GM20431 (cell line): ENCODE measurements around the gene SFMBT1.

ENCODE experiments used
- in situ Hi-C: fragments of 300-500 bp; cut with MseI, MboI; formaldehyde crosslinking; loops from one replicate; pipeline ENCODE4 v1.15.0; 2020; ENCODE audit warnings: low sequenced_read_pairs; ENCODE audit not compliant: unreplicated experiment

Gene SFMBT1

GRCh38 chr3:52934630-52935530, 111.0 kb downstream of the SFMBT1 start:
- in situ Hi-C loops: no loop called here

GRCh38 chr3:52931889-52932288, 114.0 kb downstream of the SFMBT1 start:
- in situ Hi-C loops: no loop called here

DNA sequence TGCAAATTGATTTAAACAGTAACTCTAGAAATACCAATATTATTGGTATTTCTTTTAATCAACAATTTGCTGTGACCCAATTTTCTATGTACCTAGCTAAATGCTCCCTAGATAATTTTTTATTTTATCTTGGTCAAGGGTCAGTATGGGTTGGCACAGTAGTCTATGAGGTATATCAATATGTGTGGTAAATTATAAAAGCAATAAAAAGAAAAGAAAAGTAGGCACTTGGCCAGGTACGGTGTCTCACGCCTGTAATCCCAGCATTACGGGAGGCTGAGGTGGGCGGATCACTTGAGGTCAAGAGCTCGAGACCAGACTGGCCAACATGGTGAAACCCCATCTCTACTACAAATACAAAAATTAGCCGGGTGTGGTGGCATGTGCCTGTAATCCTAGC, 114.5 kb downstream of the SFMBT1 start:
- in situ Hi-C loops: no loop called here

- in situ Hi-C loops: no loop called here
Observed at GRCh38 chr3:52930748-52931147, 115.1 kb downstream of the SFMBT1 start.

DNA sequence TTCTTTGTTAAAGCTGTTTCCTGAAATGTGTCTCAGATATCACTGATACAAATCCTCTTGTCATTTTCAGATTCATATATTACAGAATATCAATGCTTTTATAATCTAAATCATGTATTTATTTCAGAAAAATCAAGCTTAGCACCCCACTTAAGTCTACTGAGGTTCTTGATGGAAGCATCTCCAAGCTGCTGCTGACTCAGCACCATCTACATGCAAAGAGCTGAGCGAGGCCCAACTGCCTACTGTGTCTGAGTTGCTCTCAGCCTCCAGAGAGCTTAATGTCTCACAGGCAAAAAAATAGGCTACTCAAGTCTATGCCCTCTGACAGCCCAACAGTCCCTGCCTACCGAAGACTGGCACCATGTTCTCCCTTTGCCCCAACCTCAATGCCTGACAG, 119.3 kb downstream of the SFMBT1 start:
- in situ Hi-C loops: no loop called here

- in situ Hi-C loops: no loop called here
Observed at GRCh38 chr3:52925405-52926313, 120.2 kb downstream of the SFMBT1 start.

GRCh38 chr3:52923963-52924362, 121.9 kb downstream of the SFMBT1 start:
- in situ Hi-C loops: no loop called here

GRCh38 chr3:52920841-52921240, 125.0 kb downstream of the SFMBT1 start:
- in situ Hi-C loops: no loop called here

- in situ Hi-C loops: no loop called here
Observed at GRCh38 chr3:52917044-52917443, 128.8 kb downstream of the SFMBT1 start.

- in situ Hi-C loops: no loop called here
Observed at GRCh38 chr3:52915294-52915693, 130.6 kb downstream of the SFMBT1 start.

- in situ Hi-C loops: no loop called here
Observed at GRCh38 chr3:52912885-52913731, 132.8 kb downstream of the SFMBT1 start.

GRCh38 chr3:52910823-52911222, 135.1 kb downstream of the SFMBT1 start:
- in situ Hi-C loops: no loop called here

- in situ Hi-C loops: no loop called here
Observed at GRCh38 chr3:52907497-52907896, 138.4 kb downstream of the SFMBT1 start.

DNA sequence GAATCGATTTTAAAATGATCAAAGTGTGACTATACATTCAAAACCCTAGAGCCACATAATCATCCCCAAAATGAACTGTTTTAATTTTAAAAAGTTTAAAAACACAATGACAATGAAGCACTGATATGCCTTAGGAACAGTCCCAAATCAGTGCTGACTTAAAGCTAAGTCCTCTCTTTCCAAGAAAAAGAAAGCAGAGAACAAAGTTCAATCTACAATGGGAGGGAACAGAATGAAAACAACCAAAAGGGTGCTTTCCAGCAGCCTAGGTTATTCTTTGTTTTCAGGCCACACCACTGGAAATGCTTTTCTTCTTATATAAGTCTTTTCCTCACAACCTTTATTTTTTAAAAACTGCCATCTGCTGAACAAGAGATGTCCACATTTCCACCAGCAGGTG, 141.3 kb downstream of the SFMBT1 start:
- in situ Hi-C loops: no loop called here

GRCh38 chr3:52904000-52904399, 141.9 kb downstream of the SFMBT1 start:
- in situ Hi-C loops: no loop called here

GRCh38 chr3:52897130-52898122, 148.4 kb downstream of the SFMBT1 start, which contains the start of gene STIMATE:
STIMATE (minus strand) TSS chr3:52897548; CDS start chr3:52897450, 98 bp downstream.
- in situ Hi-C loops: no loop called here

DNA sequence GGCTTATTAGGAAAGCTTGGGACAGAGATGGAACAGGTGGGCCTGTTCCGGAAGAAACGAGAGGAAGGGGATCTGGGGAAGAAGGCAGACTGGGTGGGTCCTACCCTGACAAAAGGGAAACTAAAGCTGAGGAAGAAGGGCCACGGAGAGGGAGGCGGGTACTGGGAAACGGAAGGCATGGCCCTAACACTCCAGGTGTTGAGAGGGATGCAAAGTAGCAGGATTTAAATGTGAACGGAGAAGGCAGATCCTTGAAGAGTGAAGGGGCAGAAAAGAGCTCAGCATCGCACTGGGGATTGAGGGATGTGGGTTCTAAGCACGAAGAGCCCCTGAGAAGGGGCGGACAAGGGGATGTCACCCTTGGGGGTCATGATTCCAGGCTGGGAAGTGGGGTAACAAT, 149.3 kb downstream of the SFMBT1 start:
- in situ Hi-C loops: no loop called here

DNA sequence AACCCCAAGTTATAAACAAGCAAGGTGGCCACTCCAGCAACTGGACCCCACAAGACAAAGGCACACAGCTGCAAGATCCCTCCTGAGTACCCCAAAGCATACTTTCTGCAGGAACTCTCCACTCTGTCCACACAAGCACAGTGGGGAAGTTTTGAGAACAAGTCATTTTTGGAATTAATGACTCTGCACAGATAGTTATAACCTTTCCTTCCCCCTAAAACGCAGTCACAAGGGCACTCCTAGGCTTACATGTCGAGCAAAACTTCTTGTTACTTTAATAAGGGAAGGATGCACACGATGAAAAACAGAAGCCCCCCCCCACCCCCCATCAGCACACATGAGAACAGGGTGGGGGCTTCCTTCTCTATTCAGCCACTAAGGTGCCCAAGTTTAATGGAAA, 149.7 kb downstream of the SFMBT1 start:
- in situ Hi-C loops: no loop called here

GRCh38 chr3:52895418-52895817, 150.5 kb downstream of the SFMBT1 start:
- in situ Hi-C loops: no loop called here
